ENCODE measurements around the gene SLC6A11. TPM values are rescaled to one million over a fixed set of nuclear protein-coding genes. Genes with fewer than 3 reads are reported as not detected.
A peak's percentile ranks its signal among the peaks of the same experiment; 100 is the strongest.

SLC6A11 gene
- total RNA-seq, 1 donor from 2014 or later = 1.4 TPM

DNA sequence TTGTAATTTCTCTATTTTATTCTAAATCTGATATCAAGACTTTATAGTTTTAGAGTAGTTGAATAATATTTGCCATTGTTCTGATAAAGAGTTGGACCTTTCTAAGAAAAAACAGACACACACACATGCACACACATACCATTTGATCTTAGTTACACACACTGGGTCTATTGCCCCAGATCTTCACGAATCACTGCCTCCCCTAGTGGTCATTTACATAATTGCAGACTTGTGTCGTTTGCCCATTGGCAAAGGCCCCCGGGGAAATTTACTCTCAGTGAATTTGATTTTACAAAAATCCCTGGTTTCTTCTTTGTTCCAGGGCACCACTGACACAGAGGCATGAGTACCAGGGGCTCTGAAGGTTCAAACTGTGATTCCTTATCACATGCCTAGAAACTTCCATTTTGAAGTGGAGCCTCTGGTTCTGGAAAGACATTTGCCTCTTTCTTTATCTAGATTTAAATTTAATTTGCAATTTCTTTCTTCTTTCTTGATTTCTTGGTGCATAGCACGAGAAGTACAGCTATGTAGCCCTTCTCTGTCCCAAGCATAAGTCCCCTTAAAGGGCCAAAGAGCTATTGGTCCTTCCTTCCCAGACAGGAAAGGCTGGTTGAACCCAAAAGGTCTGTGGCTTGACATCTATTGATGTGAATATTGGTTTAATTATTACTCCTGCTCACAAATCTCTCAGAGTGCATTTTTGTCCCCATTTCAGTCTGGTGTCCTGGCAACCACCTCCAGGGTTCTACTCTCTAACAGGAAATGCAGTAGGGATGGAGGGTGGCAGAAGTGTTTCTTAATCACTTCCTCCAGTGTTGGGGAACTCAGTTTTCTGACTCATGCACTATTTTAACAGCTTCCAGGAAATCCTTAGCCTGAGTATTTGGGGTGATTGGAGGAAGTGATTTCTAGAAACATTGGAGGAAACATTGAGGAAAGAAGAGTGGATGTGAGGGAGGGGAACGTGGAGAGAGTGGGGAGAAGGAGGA lies 32.4 kb upstream of the SLC6A11 start:
- DNase-seq (ENCODE audit: low spot score) = no peak
- ATAC-seq = no peak
- intact Hi-C loops (cut with DNase I) = no loop called here

- intact Hi-C loops (cut with DNase I) = no loop called here
- ATAC-seq = no peak
- no peak for DNase-seq (ENCODE audit: low spot score)
Observed at GRCh38 chr3:10786640-10787039, 29.4 kb upstream of the SLC6A11 start.

DNA sequence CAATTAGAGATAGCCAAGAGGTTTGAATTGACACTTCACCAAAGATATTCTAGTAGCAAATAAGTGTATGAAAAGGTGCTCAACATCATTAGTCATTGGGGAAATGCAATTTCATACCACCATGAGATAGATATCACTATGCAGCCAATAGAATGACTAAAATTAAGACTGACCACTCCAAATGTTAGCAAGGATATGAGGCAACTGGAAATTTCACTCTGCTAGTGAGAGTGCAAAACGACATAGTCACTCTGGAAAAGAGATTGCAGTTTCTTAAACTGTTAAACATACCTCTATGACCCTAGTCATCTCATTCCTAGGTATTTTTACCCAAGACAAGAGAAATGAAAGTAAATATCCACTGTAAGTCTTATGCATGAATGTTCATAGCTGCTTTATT lies 27.6 kb upstream of the SLC6A11 start:
- intact Hi-C loops (cut with DNase I) = no loop called here
- ATAC-seq = no peak
- no peak for DNase-seq (ENCODE audit: low spot score)

GRCh38 chr3:10790713-10791112 lies 25.3 kb upstream of the SLC6A11 start:
- intact Hi-C loops (cut with DNase I) = no loop called here
- ATAC-seq (no peak), DNase-seq (ENCODE audit: low spot score) (no peak)

DNA sequence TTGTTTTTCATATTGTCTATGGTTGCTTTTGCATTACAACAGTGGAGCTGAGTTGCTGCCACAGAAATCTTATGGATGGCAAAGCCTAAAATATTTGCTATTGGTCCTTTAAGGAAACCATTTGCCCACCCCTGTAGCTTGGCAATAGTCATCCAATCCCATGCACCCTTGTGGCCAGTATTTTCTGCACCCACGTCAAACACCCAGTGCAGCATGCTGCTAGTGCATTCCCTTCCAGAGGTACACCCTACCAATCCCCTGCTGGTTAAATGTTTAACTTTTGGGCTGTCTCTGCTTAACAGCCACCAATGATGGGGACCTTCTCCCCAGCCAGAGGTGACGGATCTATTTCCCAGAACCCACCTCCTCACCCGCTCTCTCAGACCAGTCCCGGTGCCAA lies 23.8 kb upstream of the SLC6A11 start:
- ATAC-seq (no peak), DNase-seq (ENCODE audit: low spot score) (no peak)
- intact Hi-C loops (cut with DNase I) = no loop called here

- intact Hi-C loops (cut with DNase I) = no loop called here
- no peak for DNase-seq (ENCODE audit: low spot score)
Observed at GRCh38 chr3:10798600-10799367, 17.2 kb upstream of the SLC6A11 start.

DNA sequence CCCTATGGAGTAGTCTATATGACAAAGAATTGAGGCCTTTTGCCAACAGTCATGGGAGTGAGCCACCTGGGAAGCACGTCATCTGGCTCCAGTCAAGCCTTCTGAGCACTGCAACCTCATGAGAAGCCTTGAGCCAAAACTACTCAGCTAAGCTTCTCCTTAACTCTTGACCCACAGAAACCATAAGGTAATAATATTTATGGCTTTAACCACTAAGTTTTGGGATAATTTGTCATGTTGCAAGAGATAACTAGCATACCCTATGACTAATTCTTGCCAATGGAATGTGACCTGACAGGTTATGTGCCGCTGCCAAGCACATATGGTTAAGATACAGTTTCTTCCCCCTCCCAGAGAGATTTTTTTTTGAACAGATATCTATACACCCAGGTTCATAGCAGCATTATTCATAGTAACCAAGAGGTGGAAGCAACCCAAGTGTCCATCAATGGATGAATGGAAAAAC lies 11.8 kb upstream of the SLC6A11 start:
- intact Hi-C loops (cut with DNase I) = no loop called here
- no peak for DNase-seq (ENCODE audit: low spot score)
- ATAC-seq = no peak

More at GRCh38 chr3:10798600-10799367, 17.2 kb upstream of the SLC6A11 start:
- ATAC-seq = no peak

- intact Hi-C loops (cut with DNase I) = no loop called here
- DNase-seq (ENCODE audit: low spot score) (no peak), ATAC-seq (no peak)
Observed at GRCh38 chr3:10806006-10806405, 10.0 kb upstream of the SLC6A11 start.

- ATAC-seq = no peak
- intact Hi-C loops (cut with DNase I) = no loop called here
- no peak for DNase-seq (ENCODE audit: low spot score)
Observed at GRCh38 chr3:10808130-10808735, 7.8 kb upstream of the SLC6A11 start.

- ATAC-seq (no peak), DNase-seq (ENCODE audit: low spot score) (no peak)
- intact Hi-C loops (cut with DNase I) = no loop called here
Observed at GRCh38 chr3:10808974-10809373, 7.1 kb upstream of the SLC6A11 start.

- DNase-seq (ENCODE audit: low spot score) = no peak
- intact Hi-C loops (cut with DNase I) = no loop called here
- ATAC-seq = no peak
Observed at GRCh38 chr3:10810376-10810775, 5.7 kb upstream of the SLC6A11 start.

- intact Hi-C loops (cut with DNase I) = no loop called here
- DNase-seq (ENCODE audit: low spot score) (no peak), ATAC-seq (no peak)
Observed at GRCh38 chr3:10813425-10813824, 2.6 kb upstream of the SLC6A11 start.

DNA sequence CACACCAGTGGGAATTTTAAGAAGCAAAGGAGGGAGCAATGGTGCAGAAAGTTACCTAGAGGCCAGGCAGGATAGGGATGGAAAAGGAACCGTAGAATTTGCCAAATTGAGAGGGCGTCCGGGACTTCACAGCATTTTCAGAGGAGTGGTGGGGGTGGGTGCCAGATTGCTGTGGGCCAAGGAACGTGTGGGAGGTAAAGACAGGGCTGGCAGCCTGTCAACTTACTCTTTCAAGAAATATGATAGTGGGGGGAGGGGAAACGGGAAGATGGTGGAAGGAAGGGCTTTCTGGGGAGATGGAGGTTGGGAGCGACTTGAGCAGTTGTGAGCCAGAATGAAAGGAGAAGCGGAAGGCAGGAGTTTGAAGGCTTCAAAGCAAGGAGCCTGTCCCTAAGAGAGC lies 1.4 kb upstream of the SLC6A11 start:
- intact Hi-C loops (cut with DNase I) = no loop called here

DNA sequence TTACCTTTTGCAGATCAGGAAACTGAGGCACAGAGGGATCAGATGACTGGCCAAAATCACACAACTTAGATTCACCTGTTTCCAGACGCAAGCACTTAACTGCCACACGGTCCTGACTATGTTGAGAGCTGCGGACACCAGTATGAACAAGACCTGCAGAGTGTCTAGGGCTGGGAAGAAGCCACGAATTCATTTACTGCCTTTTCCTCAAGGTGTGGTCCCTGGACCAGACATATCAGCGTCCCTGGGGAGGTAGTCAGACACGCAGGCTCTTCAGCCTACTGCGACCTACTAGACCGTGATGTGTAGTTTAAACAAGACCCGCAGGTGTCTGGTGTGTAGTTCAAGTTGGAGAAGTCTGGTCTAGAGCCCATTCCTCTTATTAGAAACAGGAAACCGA lies 541 bp upstream of the SLC6A11 start:
- intact Hi-C loops (cut with DNase I) = no loop called here

More for the DNA sequence above, 1.4 kb upstream of the SLC6A11 start:
- no peak for ATAC-seq
- DNase-seq (ENCODE audit: low spot score) = no peak

GRCh38 chr3:10816863-10817253 lies 830 bp downstream of the SLC6A11 start:
- DNase-seq (ENCODE audit: low spot score) (no peak), ATAC-seq (no peak)
- intact Hi-C loops (cut with DNase I) = no loop called here

More for the DNA sequence above, 541 bp upstream of the SLC6A11 start:
- no peak for ATAC-seq
- no peak for DNase-seq (ENCODE audit: low spot score)

DNA sequence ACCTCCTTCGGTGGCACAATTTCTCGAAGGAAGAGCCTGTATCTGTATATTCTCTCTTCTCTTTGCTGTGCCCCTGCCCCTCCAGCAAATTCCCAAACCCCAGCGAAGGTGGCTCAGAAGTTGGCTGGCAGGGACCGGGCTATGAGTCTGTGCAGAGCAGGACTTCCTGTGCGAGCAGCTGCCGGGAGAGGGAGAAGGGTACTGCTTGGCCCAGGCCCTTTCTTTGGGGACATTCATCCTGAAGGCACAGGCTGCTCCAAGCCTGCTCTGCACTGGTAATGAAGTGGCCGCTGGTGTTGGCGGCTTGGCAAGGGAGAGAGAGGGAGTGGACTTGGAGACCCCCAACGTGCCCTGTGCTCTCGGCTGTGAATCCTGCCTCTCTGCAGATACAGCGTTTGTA lies 1.5 kb downstream of the SLC6A11 start:
- peak; percentile 49 for ATAC-seq
- no peak for DNase-seq (ENCODE audit: low spot score)
- intact Hi-C loops (cut with DNase I) = no loop called here

DNA sequence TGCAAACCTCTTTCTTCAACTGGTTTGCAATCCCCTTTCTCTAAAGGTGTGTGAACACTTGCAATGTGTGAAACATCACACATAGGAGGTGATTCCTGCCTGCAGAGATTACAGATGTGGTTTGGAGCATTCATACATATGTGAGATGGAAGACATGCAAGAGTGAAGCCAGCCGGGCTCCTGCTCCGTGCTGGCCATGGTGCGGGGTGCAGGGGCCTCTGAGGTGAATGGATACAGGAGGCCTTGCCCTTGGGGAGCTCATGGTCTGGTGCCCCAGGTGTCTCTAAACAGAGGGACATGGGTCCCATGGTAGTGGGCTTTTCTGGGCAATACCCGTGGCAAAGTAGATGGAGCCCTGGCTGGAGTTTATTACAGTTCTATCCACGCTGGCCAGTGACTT lies 6.0 kb downstream of the SLC6A11 start:
- DNase-seq (ENCODE audit: low spot score) (no peak), ATAC-seq (no peak)
- intact Hi-C loops (cut with DNase I) = no loop called here

DNA sequence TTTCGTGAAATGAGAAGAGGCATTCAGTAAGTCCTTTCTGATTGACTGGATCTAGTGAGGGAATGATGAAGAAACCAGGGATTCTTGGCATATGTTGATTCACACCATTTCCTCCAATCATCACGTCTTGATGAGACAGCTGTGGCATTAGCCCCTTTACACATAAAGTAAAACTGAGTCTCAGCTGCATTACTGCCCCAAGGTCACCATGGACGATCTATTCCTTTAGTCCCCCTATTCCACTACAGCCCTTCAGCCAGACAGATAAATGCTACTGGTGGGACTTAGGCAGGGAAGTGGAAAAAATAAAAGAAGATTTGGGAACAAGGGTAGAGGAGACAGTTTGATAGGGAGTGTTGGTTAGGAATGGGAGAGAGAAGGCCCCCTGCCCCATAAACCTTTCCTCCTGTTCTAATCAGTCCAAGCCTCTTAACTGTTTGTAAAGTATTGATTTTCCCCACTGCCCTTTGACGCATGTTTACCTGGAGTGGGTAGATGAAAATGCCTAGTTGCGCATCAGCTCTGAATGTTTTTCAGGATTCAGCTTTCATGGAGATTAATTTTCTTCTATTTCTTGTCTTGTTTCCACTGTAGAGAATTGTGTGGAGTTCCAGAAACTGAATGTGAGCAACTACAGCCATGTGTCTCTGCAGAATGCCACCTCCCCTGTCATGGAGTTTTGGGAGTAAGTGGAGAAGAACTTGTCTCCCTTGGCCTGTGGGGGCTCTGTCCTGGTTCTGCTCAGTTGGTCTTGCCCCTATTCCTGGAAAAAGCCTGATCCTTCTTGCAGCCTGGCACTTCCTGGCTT lies 6.9 kb downstream of the SLC6A11 start:
- no peak for DNase-seq (ENCODE audit: low spot score)
- intact Hi-C loops (cut with DNase I) = no loop called here
- no peak for ATAC-seq

GRCh38 chr3:10823516-10823818 lies 7.4 kb downstream of the SLC6A11 start:
- ATAC-seq (no peak), DNase-seq (ENCODE audit: low spot score) (no peak)
- intact Hi-C loops (cut with DNase I) = no loop called here

Data from sciatic nerve (tissue), 2 donors.